ENCODE results near the gene GIT2.
A peak's percentile ranks its signal among the peaks of the same experiment; 100 is the strongest.

GIT2 gene

DNA sequence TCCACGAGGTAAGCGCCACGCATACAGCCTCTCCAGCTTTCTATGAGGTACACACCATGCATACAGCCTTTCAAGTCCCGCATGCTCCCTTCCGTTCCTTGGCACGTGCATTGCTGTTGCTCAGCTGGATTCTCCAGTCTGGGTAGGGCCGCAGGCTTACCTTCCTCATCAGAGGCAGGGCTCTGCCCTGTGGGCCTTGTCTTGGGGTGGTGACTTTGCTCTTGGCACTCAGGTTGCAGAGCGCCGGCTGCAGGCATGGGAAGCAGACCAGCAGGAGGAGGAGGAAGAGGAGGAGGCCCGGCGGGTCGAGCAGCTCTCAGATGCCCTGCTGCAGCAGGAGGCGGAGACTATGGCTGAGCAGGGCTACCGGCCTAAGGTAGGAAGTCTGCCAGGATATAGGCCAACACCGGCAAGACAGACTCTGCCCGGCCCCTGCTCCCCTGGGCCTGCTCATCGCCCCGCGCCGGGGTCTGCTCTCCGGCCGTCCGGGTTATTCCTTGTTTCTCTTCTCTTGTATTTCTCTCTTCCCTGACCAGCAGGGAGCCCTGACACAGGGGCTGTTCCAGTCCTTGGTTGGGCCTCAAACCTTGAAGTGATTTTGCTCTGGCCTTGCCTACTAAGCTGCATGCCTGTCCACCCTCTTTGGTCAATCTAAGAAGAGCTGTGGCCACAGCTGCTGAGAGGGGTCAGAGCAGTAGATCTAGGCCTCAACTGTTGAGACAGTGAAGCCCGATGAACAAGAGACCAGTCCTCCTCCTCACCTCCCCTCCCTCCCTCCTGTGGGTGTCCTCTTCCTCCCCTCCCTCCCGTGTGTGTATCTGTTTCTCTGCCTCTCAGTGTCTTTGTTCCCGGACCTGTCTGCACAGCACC, 80.8 kb downstream of the GIT2 start:
- TF ChIP-seq GATA2 (IDR thresholded peaks at IDR 0.05; ENCODE audit: low read depth, low read length) (no peak), GATA3 (IDR thresholded peaks at IDR 0.05; ENCODE audit: low read depth, low read length) (no peak)

DNA sequence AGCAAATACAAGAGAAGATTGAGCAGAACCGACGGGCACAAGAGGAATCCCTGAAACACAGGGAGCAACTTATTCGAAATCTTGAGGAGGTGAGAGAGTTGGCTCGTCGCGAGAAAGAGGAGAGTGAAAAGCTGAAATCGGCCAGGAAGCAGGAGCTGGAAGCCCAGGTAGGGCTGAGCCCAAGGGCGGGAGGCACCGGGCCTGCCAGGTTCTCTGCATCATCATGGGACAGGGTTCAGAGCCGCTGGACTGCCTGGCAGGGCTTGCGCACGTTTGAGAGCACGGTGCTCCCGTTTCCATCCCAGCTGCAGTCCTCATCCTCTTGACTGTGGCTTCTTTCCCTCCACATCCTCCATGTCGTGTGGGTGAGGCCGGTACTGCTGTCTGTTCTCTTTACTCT, 81.7 kb downstream of the GIT2 start:
- TF ChIP-seq GATA2 (IDR thresholded peaks at IDR 0.05; ENCODE audit: low read depth, low read length) (no peak), GATA3 (IDR thresholded peaks at IDR 0.05; ENCODE audit: low read depth, low read length) (no peak)

DNA sequence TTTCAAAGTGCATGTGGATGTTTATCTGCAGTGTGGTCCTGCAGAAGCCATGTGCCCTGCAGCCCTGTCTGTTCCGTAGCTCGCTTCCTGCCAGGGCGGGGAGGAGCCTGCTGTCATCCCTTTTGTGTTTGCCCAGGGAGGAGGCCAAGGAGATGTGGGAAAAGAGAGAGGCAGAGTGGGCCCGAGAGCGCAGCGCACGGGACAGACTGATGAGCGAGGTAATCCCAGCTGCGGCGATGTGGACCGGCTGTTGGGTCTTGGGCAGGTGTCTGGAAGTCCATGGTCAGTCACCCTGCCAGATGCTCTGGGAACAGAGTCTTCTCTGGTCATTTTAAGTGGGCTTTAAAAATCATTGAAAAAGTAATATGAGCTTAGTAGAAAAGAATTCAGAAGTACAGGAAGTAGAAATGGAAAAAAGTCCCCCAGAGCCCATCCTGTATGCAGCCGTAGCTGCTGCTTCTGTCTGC, 83.3 kb downstream of the GIT2 start:
- peak; percentile 44; the same call in 1 of the 2 replicates for TF ChIP-seq GATA2 (IDR thresholded peaks at IDR 0.05; ENCODE audit: low read depth, low read length)
- no peak for TF ChIP-seq GATA3 (IDR thresholded peaks at IDR 0.05; ENCODE audit: low read depth, low read length)

- no peak for TF ChIP-seq GATA3 (IDR thresholded peaks at IDR 0.05; ENCODE audit: low read depth, low read length)
- TF ChIP-seq GATA2 (IDR thresholded peaks at IDR 0.05; ENCODE audit: low read depth, low read length) = no peak
These were observed 85.2 kb downstream of the GIT2 start for GRCh38 chr12:109910969-109911348.

DNA sequence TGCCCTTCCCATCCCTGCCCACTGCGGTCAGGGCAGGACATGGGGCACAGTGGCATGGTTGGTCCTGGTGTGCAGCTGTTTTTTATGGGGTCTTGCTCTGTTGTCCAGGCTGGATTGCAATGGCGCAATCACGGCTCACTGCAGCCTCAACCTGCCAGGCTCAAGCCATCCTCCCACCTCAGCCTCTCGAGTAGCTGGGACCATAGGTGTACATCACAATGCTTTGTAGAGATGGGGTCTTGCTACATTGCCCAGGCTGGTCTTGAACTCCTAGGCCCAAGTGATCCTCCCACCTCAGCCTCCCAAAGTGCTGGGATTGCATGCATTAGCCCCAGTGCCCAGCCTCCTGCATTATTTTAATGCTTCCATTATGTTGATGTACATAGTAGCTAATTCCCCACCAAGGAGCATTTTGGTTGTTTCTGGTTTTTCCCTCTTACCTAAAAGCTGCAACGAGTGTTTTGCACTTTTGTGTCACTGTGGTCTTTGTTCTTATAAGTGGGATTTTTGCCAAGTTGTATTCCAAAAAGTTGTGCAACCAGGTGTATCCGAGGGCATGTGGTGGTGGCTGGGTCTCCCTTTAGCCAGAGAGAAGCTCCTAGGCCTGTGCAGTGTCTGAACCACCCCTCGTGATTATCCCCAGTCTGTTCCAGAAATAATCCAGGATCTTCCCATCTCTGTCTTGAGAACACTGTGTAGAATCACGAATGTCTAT, 85.8 kb downstream of the GIT2 start:
- no peak for TF ChIP-seq GATA3 (IDR thresholded peaks at IDR 0.05; ENCODE audit: low read depth, low read length)
- TF ChIP-seq GATA2 (IDR thresholded peaks at IDR 0.05; ENCODE audit: low read depth, low read length) = no peak

GRCh38 chr12:109905301-109905700, 90.9 kb downstream of the GIT2 start:
- TF ChIP-seq GATA3 (IDR thresholded peaks at IDR 0.05; ENCODE audit: low read depth, low read length) (no peak), GATA2 (IDR thresholded peaks at IDR 0.05; ENCODE audit: low read depth, low read length) (no peak)

- TF ChIP-seq GATA3 (IDR thresholded peaks at IDR 0.05; ENCODE audit: low read depth, low read length) (no peak), GATA2 (IDR thresholded peaks at IDR 0.05; ENCODE audit: low read depth, low read length) (no peak)
These were observed 93.2 kb downstream of the GIT2 start for GRCh38 chr12:109902891-109903418.

- no peak for TF ChIP-seq GATA2 (IDR thresholded peaks at IDR 0.05; ENCODE audit: low read depth, low read length)
- no peak for TF ChIP-seq GATA3 (IDR thresholded peaks at IDR 0.05; ENCODE audit: low read depth, low read length)
These were observed 95.2 kb downstream of the GIT2 start for GRCh38 chr12:109900752-109901580.

DNA sequence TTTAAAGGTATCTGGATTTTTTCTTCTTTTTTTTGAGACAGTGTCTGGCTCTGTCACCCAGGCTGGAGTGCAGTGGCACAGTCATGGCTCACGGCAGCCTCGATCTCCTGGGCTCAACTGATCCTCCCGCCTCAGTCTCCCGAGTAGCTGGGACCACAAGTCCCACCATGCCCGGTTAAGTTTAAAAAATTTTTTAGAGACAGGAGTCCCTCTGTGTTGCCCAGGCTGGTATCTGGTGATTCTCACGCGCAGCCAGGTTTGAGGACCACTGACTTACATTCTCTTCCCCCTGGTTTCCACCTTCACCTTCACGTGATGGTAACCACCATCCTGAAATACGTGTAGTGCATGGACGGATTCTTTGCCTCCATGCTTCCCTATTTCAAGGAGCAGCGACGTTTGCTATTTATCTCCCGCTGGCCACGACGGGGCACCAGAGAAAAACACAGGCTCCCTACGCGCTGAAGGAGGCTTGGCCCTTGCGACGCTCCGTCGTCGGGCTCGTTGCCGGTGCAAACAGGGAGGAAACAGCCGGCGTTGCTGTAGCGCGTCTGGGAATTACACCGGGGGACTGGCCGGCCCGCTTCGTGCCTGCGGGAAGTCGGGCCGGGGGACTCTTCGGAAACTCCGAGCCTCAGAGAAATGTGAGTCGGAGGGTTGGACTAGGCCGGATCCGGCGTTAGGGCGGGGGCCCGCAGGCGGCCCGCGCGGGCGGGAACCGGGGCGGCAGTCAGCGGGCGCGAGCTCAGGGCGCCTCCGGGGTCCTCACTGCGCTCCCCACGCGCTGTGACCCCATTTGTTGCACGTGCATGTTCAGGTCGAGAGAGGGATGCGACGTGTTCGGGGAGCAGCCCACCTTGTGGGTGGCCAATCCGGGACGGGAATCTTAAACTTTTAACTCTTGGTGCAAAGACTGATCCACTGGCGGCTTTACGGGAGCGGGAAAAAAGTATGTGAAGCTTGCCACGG, 96.1 kb downstream of the GIT2 start, which contains the start of gene TCHP:
Gene TCHP (plus strand): TSS at position 492 of the 969 bp plus-strand sequence. CDS start 2,753 bp downstream, outside the sequence.
- TF ChIP-seq GATA3 (IDR thresholded peaks at IDR 0.05; ENCODE audit: low read depth, low read length) (no peak), GATA2 (IDR thresholded peaks at IDR 0.05; ENCODE audit: low read depth, low read length) (peak; percentile 18; the same call in 1 of the 2 replicates)

GRCh38 chr12:109897029-109897428, 99.1 kb downstream of the GIT2 start:
- TF ChIP-seq GATA2 (IDR thresholded peaks at IDR 0.05; ENCODE audit: low read depth, low read length) = no peak
- no peak for TF ChIP-seq GATA3 (IDR thresholded peaks at IDR 0.05; ENCODE audit: low read depth, low read length)

DNA sequence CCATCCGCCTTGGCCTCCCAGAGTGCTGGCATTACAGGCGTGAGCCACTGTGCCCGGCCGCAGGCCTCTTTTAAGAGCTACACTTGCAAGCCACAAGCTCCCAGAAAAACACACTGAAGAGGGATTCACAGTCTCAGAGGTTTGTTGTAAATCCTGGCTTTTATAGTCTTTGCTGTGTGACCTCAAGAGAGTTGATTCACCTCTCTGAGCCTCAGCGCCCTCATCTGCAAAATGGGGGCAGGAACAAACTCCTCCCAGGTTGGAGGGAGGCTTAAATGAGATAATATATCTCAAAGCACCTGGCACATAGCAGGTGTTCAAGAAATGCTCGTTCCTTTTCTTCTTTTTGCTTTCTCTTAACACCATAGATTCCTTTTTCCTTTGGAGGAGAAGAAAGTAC, 100.0 kb downstream of the GIT2 start:
- TF ChIP-seq GATA2 (IDR thresholded peaks at IDR 0.05; ENCODE audit: low read depth, low read length) (no peak), GATA3 (IDR thresholded peaks at IDR 0.05; ENCODE audit: low read depth, low read length) (no peak)

DNA sequence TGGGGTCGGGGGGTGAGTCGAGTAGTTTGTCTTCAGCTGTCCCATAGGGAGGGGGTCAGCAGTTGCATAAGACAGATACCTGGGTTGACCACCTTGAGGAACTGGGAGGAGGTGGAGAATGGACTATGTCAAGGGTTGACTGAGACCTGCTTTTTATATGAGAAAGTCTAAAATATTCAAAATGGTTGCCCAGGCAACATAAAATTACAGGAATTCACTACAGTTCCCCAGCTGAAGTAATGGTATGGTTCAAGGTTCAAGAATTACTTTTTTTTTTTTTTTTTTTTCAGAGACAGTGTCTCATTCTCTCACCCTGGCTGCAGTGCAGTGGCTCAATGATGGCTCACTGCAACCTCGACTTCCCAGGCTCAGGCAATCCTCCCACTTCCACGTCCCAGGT, 101.2 kb downstream of the GIT2 start:
- TF ChIP-seq GATA2 (IDR thresholded peaks at IDR 0.05; ENCODE audit: low read depth, low read length) = no peak
